GM19372 (cell line): ENCODE results near the gene ZNF157.
"Not testable (repeated sequence)": the region's sequence is repeated elsewhere in the genome, so short reads cannot be mapped to it uniquely, and the experiment has no call there.

Experiments used
- ATAC-seq: cut with Tn5 transposase; IDR thresholded peaks from one replicate; pipeline ENCODE4 v1.9.1; 2021; ENCODE audit warnings: mild to moderate bottlenecking, low read depth, moderate library complexity; ENCODE audit not compliant: unreplicated experiment

The ZNF157 gene

GRCh38 chrX:47370278-47370677 lies at the start of gene ZNF157:
Gene ZNF157, plus strand, starts transcription at chrX:47370578. Its CDS starts 91 bp downstream, at chrX:47370669.
- no peak for ATAC-seq

- no peak for ATAC-seq
Observed at GRCh38 chrX:47321386-47321785, 49.0 kb upstream of the ZNF157 start.

DNA sequence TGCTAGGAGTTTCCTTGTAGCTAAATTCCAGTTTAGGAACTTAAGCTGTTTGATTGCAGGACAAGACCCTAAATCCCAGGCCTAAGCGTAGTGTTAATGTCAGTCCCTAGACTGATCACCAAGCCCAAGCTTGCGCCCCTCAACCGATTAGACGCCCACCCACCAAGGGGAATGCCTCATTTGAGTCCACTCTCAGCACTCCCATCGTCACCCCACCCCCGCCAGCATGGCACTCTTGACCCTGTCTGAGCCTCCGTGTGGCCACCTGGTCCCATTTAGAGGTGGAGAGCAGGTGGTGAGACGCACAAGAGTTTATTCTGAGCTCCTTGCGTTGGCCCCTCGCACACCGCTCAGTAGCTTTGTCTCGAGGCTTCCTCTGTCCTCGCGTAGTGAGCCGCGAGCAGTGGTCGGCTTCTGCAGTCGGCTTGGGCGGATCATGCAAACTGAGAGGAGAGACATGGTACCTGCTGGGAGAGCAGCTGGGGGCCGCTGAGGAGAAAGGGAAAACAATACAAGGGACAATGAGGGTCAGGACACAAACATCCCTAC lies 48.5 kb upstream of the ZNF157 start:
- no peak for ATAC-seq

DNA sequence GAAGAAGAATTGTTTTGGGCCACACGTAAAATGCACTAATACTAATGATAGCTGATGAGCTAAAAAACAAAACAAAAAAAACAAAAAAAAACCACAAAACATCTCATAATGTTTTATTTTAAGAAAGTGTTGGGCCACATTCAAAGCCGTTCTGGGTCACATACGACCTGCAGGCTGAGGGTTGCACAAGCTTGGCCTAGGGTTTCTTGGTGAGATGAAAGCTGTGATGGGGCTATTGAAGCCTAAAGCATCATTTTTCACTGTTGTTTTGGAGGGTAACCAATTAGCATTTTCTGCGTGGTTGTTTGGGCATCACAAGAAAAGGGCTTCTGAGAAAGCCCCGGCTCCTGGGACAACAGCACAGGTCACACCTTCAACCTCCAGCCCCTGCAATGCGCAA lies 42.5 kb upstream of the ZNF157 start:
- ATAC-seq, result no peak

DNA sequence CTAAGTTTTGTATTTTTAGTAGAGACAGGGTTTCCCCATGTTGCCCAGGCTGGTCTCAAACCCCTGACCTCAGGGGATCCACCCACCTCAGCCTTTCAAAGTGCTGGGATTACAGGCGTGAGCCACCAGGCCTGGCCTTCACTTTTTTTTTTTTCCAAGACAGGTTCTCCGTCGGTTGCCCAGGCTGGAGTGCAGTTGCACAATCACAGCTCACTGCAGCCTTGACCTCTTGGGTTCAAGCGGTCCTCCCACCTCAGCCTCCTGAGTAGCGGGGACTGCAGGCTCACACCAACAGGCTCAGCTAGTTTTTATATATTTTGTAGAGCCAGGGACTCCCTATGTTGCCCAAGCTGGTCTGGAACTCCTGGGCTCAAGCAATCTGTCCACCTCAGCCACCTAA lies 37.6 kb upstream of the ZNF157 start:
- not testable (repeated sequence) for ATAC-seq

DNA sequence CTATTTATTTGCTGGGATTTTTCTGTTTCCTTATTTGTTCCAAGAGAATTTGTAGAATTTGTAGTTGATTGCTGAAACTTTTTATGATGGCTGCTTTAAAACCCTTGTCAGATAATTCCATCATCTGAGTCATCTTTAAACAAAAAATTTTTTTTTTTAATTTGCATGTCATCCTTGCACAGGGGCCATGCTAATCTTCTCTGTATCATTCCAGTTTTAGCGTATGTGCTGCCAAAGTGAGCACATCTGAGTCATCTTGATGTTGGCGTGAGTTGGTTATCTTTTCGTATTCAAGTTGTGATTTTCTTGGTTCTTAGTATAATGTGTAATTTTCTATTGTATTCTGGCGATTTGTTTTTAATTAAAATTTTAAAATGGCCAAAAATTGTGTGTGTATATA lies 18.7 kb upstream of the ZNF157 start:
- ATAC-seq, result no peak

DNA sequence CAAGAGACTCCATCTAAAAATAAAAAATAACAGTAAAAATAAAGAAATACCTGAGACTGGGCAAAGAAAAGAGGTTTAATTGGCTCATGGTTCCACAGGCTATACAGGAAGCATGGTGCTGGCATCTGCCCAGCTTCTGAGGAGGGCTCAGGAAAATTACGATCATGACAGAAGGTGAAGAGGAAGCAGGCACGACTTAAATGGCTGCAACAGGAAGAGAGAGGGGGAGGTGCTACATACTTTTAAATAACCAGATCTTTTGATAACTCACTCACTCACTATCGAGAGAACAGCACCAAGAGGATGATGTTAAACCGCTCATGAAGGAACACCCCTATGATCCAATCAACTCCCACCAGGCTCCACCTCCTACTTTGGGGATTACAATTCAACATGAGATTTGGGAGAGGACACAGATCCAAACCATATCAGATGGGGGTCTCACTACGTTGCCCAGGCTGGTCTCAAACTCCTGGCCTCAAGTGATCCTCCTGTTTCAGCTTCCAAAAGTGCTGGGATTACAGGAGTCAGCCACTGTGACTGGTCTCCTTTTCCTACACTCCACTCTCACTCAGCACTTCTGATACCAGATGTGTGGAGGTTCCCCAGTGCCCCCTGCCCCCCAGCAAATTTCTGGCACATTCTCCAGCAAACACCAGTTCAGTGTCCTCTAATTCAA lies 11.9 kb upstream of the ZNF157 start:
- no peak for ATAC-seq

DNA sequence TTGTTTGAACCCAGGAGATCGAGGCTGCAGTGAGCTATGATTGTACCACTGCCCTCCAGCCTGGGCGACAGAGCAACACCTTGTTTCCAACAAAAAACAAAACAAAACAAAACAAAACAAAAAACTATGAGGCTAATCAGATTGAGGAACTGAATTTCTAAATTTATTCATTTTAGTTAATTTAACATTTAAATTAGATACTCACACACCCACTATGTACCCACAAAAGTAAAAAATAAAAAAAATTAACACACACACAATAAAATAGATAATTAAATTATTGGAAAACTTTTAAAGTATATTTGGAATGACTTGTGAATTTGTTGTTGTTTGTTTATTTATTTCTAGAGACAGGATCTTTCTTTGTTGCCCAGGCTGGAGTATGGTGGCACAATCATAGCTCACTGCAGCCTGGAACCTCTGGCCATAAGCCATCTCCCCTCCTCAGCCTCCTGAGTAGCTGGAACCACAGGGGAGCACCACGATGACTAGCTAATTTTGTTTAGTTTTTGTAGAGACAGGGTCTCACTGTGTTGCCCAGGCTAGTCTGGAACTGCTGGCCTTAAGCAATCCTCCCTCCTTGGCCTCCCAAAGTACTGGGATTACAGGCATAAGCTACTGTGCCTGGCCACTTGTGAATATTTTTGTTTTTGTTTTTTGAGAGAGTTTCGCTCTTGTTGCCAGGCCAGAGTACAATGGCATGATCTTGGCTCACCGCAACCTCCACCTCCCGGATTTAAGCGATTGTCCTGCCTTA lies 9.8 kb upstream of the ZNF157 start:
- ATAC-seq, result no peak

DNA sequence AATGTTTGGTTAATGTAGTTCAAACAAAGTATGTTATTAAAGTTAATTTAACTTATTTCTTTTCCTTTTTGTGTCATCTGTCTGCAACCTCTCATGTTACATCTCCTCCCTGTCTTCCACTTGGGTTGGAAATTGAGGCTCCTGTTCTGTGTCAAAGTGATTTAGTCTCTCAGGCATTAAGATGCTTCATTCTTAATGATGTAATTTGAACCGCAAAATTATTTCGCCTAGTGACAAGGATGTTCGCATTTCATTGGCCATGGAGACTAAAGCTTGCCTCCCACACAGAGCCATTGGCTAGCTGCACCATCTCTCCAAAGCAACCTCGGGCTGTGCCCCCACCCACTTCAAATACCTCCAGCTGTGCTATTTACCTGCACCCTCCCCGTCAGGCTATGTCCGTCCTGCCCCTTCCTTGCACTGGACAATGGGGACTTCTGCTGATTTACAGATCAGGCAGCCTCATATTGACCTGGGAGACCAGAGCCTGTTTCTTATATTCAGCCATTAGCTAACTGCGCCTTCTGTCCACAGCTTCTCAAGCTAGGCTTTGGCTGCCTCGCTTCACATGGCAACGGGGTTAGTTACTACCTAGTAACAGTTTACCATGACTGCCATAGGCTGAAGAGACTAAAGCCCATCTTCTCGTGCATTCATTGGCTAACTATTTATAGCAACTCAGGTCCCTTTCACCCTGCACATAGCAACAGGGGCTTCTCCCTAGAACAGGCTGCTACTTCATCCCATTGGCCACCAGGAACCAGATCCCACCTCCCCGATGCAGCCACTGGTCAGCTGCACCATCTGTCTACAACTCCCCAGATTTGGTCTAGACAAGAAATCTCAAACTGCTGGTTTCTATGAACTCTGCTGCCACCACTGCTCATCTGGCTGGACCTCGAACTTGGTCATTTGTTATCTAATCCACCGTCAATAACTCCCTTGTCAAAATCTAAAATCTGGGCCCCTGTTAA lies 8.6 kb upstream of the ZNF157 start:
- peak; percentile 78 for ATAC-seq

DNA sequence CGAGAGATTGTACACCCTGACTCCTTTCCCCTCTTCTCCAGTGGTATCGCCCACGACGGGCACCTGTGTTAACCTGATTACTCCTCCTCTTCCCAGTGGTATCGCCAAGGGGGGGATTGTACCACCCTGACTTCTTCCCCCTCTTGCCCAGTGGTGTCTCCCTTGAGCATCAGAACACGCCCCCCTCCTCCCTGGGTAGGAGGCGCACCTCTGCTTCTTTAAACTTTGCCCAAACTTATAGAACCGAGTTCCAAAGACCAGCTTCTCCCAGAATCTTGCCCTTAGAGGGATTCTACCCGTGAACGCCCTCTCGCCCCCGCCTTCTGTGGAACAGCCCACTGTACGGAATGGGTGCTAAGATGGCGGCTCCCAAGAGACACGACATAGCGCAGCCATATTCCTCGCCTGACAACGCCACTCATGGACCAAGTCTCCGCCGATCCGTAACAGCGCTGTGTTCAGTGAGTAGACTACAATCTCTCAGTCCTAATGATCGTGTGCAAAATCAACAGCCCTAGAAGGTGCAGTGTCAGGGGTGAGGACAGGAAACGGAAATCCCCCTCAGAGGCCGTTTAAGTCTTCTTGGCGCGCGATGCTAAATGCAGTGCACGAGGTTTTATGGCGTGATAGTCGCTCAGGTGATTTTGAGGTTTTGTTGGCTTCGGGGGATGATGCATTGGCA lies 4.2 kb upstream of the ZNF157 start:
- ATAC-seq, result peak; percentile 35

GRCh38 chrX:47373198-47373597 lies 2.8 kb downstream of the ZNF157 start:
- no peak for ATAC-seq

GRCh38 chrX:47380268-47380667 lies 9.9 kb downstream of the ZNF157 start:
- no peak for ATAC-seq

GRCh38 chrX:47380837-47381236 lies 10.5 kb downstream of the ZNF157 start:
- not testable (repeated sequence) for ATAC-seq

DNA sequence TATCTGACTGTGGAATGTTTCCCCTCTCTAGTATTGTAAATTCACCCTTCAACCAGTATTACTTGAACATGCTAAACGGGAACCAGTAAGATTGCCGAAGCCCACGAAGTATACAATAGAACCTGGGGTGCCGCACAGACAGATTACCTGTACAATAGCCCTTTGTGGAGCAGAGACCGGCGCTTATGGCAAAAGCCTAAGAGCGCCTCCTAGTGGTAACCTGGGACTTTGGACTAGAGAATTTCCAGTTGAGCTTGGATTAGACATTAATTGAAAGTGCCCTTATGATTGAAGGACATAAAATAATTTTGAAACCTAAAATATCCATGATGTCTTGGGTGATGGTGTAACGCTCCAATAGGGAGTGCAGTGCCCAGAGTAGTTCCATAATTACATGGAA lies 14.1 kb downstream of the ZNF157 start:
- ATAC-seq, result no peak

- ATAC-seq, result no peak
Observed at GRCh38 chrX:47390780-47391179, 20.4 kb downstream of the ZNF157 start.

DNA sequence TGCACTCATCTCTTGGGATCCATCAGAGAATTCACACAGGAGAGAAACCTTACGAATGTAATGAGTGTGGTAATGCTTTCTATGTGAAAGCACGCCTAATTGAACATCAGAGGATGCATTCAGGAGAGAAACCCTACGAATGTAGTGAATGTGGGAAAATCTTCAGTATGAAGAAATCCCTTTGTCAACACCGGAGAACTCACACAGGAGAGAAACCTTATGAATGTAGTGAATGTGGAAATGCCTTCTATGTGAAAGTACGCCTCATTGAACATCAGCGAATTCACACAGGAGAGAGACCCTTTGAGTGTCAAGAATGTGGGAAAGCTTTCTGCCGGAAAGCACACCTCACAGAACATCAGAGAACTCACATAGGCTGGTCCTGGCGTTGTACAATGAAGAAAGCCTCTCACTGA lies 42.8 kb downstream of the ZNF157 start:
- ATAC-seq, result no peak

- no peak for ATAC-seq
Observed at GRCh38 chrX:47420265-47420664, 49.9 kb downstream of the ZNF157 start.

- ATAC-seq, result no peak
Observed at GRCh38 chrX:47420962-47421361, 50.6 kb downstream of the ZNF157 start.

DNA sequence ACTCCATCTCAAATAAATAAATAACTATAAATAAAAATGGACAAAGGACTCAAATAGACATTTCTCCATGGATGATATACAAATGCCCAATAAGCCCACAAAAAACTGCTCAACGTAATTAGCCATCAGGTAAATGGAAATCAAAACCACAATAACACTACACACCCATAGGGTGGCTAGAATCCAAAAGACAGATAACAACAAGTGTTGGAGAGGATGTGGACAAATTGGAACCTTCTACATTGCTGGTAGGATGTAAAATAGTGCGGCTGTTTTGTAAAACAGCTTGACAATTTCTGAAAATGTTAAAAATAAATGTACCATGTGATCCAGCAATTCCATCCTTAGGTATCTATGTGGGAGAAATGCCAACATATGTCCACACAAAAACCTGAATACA lies 52.1 kb downstream of the ZNF157 start:
- no peak for ATAC-seq

GRCh38 chrX:47430925-47431324 lies 60.5 kb downstream of the ZNF157 start:
- ATAC-seq, result no peak
